ENCODE results near the gene KSR1.

DNA sequence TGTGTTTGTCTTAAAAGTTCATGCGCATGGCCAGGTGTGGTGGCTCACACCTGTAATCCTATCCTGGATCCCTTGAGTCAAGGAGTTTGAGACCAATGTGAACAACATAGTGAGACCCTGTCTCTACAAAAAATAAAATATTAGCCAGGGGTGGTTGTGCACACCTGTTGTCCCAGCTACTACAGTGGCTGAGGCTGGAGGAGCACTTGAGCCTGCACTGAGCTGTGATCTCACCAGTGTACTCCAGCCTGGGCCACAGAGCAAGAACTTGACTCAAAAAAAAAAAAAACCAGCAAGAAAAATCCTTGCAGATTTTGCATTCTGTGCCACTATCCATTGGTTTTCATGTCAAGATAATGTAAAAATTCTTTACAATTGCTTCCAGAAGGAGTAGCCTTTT, 8.2 kb downstream of the KSR1 start:
- TF ChIP-seq NFRKB (IDR thresholded peaks at IDR 0.05; ENCODE audit: low read depth) (no peak), ZC3H8 (IDR thresholded peaks at IDR 0.05) (no peak), ZNF282 (CRISPR knock-in tag; IDR thresholded peaks at IDR 0.05) (no peak), NBN (IDR thresholded peaks at IDR 0.05; ENCODE audit: low read depth) (no peak), SMARCB1 (IDR thresholded peaks at IDR 0.05; ENCODE audit: insufficient read length, low read depth) (no peak), BCL6 (CRISPR knock-in tag; IDR thresholded peaks at IDR 0.05) (no peak), NFIC (IDR thresholded peaks at IDR 0.05) (no peak), ZBTB7A (IDR thresholded peaks at IDR 0.05; ENCODE audit: borderline replicate concordance, control insufficient read depth, low read depth, low read length) (no peak)
- TF ChIP-seq, protein P1, sequence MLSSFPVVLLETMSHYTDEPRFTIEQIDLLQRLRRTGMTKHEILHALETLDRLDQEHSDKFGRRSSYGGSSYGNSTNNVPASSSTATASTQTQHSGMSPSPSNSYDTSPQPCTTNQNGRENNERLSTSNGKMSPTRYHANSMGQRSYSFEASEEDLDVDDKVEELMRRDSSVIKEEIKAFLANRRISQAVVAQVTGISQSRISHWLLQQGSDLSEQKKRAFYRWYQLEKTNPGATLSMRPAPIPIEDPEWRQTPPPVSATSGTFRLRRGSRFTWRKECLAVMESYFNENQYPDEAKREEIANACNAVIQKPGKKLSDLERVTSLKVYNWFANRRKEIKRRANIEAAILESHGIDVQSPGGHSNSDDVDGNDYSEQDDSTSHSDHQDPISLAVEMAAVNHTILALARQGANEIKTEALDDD (IDR thresholded peaks at IDR 0.05): no peak
- TF ChIP-seq, protein P2, sequence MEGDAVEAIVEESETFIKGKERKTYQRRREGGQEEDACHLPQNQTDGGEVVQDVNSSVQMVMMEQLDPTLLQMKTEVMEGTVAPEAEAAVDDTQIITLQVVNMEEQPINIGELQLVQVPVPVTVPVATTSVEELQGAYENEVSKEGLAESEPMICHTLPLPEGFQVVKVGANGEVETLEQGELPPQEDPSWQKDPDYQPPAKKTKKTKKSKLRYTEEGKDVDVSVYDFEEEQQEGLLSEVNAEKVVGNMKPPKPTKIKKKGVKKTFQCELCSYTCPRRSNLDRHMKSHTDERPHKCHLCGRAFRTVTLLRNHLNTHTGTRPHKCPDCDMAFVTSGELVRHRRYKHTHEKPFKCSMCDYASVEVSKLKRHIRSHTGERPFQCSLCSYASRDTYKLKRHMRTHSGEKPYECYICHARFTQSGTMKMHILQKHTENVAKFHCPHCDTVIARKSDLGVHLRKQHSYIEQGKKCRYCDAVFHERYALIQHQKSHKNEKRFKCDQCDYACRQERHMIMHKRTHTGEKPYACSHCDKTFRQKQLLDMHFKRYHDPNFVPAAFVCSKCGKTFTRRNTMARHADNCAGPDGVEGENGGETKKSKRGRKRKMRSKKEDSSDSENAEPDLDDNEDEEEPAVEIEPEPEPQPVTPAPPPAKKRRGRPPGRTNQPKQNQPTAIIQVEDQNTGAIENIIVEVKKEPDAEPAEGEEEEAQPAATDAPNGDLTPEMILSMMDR (IDR thresholded peaks at IDR 0.05 in 2 of 3, conservative IDR thresholded peaks at IDR 0.05 in 1 of 3; ENCODE audit: insufficient read depth in 2 of 3, low read depth in 1 of 3, low read length in 3 of 3): no peak
- TF ChIP-seq, protein P3, sequence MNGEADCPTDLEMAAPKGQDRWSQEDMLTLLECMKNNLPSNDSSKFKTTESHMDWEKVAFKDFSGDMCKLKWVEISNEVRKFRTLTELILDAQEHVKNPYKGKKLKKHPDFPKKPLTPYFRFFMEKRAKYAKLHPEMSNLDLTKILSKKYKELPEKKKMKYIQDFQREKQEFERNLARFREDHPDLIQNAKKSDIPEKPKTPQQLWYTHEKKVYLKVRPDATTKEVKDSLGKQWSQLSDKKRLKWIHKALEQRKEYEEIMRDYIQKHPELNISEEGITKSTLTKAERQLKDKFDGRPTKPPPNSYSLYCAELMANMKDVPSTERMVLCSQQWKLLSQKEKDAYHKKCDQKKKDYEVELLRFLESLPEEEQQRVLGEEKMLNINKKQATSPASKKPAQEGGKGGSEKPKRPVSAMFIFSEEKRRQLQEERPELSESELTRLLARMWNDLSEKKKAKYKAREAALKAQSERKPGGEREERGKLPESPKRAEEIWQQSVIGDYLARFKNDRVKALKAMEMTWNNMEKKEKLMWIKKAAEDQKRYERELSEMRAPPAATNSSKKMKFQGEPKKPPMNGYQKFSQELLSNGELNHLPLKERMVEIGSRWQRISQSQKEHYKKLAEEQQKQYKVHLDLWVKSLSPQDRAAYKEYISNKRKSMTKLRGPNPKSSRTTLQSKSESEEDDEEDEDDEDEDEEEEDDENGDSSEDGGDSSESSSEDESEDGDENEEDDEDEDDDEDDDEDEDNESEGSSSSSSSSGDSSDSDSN (IDR thresholded peaks at IDR 0.05; ENCODE audit: borderline replicate concordance in 1 of 2, low read depth in 2 of 2, low read length in 2 of 2): no peak
- TF ChIP-seq, protein P4, sequence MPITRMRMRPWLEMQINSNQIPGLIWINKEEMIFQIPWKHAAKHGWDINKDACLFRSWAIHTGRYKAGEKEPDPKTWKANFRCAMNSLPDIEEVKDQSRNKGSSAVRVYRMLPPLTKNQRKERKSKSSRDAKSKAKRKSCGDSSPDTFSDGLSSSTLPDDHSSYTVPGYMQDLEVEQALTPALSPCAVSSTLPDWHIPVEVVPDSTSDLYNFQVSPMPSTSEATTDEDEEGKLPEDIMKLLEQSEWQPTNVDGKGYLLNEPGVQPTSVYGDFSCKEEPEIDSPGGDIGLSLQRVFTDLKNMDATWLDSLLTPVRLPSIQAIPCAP (CRISPR knock-in tag; IDR thresholded peaks at IDR 0.05; ENCODE audit: borderline replicate concordance): no peak
- TF ChIP-seq, protein P5, sequence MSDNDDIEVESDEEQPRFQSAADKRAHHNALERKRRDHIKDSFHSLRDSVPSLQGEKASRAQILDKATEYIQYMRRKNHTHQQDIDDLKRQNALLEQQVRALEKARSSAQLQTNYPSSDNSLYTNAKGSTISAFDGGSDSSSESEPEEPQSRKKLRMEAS (CRISPR knock-in tag; IDR thresholded peaks at IDR 0.05): no peak
